ENCODE measurements around the gene ZNF441.
"Not testable (repeated sequence)": the region's sequence is repeated elsewhere in the genome, so short reads cannot be mapped to it uniquely, and the experiment has no call there.

Gene ZNF441

GRCh38 chr19:11813703-11814028, 46.9 kb downstream of the ZNF441 start:
- WGBS, 2 experiments (ENCODE audit: insufficient coverage in 2 of 2), result 2 to 6% methylated on average over 6 of the region's 6 CpGs
- no peaks in the 10 kb centered on the region for H3K4me1 ChIP-seq (ENCODE audit: control insufficient read depth, insufficient read depth, low read length, poor library complexity, severe bottlenecking)
- H3K9me3 ChIP-seq (ENCODE audit: control insufficient read depth, low read length), result no peaks in the 10 kb centered on the region
- peak overlapping the region; percentile 85 for H3K4me3 ChIP-seq (ENCODE audit: extremely low read depth, insufficient read depth, low read length, poor library complexity, severe bottlenecking)
- peak overlapping the region; percentile 89 for H3K27ac ChIP-seq (ENCODE audit: low read depth, low read length, severe bottlenecking)
- peaks cover 29% of the 10 kb centered on the region for H3K36me3 ChIP-seq (ENCODE audit: control insufficient read depth, insufficient read depth, low read length)

- H3K27ac ChIP-seq (ENCODE audit: low read depth, low read length, severe bottlenecking), result peak within 1 kb of the TSS; percentile 89
- no peaks in the 10 kb centered on the region for H3K4me1 ChIP-seq (ENCODE audit: control insufficient read depth, insufficient read depth, low read length, poor library complexity, severe bottlenecking)
- WGBS, 2 experiments (ENCODE audit: insufficient coverage in 2 of 2), result 0 to 1% methylated on average over 23 to 55 of the region's 55 CpGs
- peaks cover 34% of the 10 kb centered on the region for H3K36me3 ChIP-seq (ENCODE audit: control insufficient read depth, insufficient read depth, low read length)
- H3K4me3 ChIP-seq (ENCODE audit: extremely low read depth, insufficient read depth, low read length, poor library complexity, severe bottlenecking), result peak within 1 kb of the TSS; percentile 85
- no peaks in the 10 kb centered on the region for H3K9me3 ChIP-seq (ENCODE audit: control insufficient read depth, low read length)
Observed at GRCh38 chr19:11814029-11814699, 47.4 kb downstream of the ZNF441 start, which contains the start of gene ZNF440. ZNF440 (plus strand) TSS chr19:11814273; CDS start chr19:11814448, 175 bp downstream.

GRCh38 chr19:11814700-11815035, 47.9 kb downstream of the ZNF441 start:
- H3K4me3 ChIP-seq (ENCODE audit: extremely low read depth, insufficient read depth, low read length, poor library complexity, severe bottlenecking), result peak overlapping the region; percentile 85
- peaks cover 39% of the 10 kb centered on the region for H3K36me3 ChIP-seq (ENCODE audit: control insufficient read depth, insufficient read depth, low read length)
- no peaks in the 10 kb centered on the region for H3K9me3 ChIP-seq (ENCODE audit: control insufficient read depth, low read length)
- H3K4me1 ChIP-seq (ENCODE audit: control insufficient read depth, insufficient read depth, low read length, poor library complexity, severe bottlenecking), result no peaks in the 10 kb centered on the region
- WGBS, 2 experiments (ENCODE audit: insufficient coverage in 2 of 2), result 37 to 41% methylated on average over 12 of the region's 13 CpGs
- peak overlapping the region; percentile 89 for H3K27ac ChIP-seq (ENCODE audit: low read depth, low read length, severe bottlenecking)

GRCh38 chr19:11821474-11822109, 54.8 kb downstream of the ZNF441 start:
- Histone ChIP-seq H3K9me3 (ENCODE audit: control insufficient read depth, low read length) (no peaks in the 10 kb centered on the region), H3K4me3 (ENCODE audit: extremely low read depth, insufficient read depth, low read length, poor library complexity, severe bottlenecking) (no peak overlapping the region), H3K27ac (ENCODE audit: low read depth, low read length, severe bottlenecking) (no peak overlapping the region), H3K36me3 (ENCODE audit: control insufficient read depth, insufficient read depth, low read length) (peaks cover 79% of the 10 kb centered on the region), H3K4me1 (ENCODE audit: control insufficient read depth, insufficient read depth, low read length, poor library complexity, severe bottlenecking) (peaks cover 3% of the 10 kb centered on the region)
- WGBS, 2 experiments (ENCODE audit: insufficient coverage in 2 of 2), result 77 to 81% methylated on average over 4 of the region's 5 CpGs

- 97 to 100% methylated on average over 2 to 3 of the region's 7 CpGs for WGBS, 2 experiments (ENCODE audit: insufficient coverage in 2 of 2)
- Histone ChIP-seq H3K36me3 (ENCODE audit: control insufficient read depth, insufficient read depth, low read length) (peaks cover 87% of the 10 kb centered on the region), H3K9me3 (ENCODE audit: control insufficient read depth, low read length) (peaks cover 42% of the 10 kb centered on the region)
- H3K4me3 ChIP-seq (ENCODE audit: extremely low read depth, insufficient read depth, low read length, poor library complexity, severe bottlenecking); H3K4me1 ChIP-seq (ENCODE audit: control insufficient read depth, insufficient read depth, low read length, poor library complexity, severe bottlenecking); H3K27ac ChIP-seq (ENCODE audit: low read depth, low read length, severe bottlenecking): not testable (repeated sequence)
Observed at GRCh38 chr19:11828957-11829876, 62.4 kb downstream of the ZNF441 start.

GRCh38 chr19:11832253-11832912, 65.6 kb downstream of the ZNF441 start:
- WGBS, 2 experiments (ENCODE audit: insufficient coverage in 2 of 2), result 98 to 100% methylated on average over 4 to 5 of the region's 8 CpGs
- no peak overlapping the region for H3K4me3 ChIP-seq (ENCODE audit: extremely low read depth, insufficient read depth, low read length, poor library complexity, severe bottlenecking)
- no peaks in the 10 kb centered on the region for H3K4me1 ChIP-seq (ENCODE audit: control insufficient read depth, insufficient read depth, low read length, poor library complexity, severe bottlenecking)
- no peak overlapping the region for H3K27ac ChIP-seq (ENCODE audit: low read depth, low read length, severe bottlenecking)
- H3K36me3 ChIP-seq (ENCODE audit: control insufficient read depth, insufficient read depth, low read length), result peaks cover 77% of the 10 kb centered on the region
- H3K9me3 ChIP-seq (ENCODE audit: control insufficient read depth, low read length), result peaks cover 47% of the 10 kb centered on the region

GRCh38 chr19:11833541-11833940, 66.7 kb downstream of the ZNF441 start:
- H3K4me1 ChIP-seq (ENCODE audit: control insufficient read depth, insufficient read depth, low read length, poor library complexity, severe bottlenecking), result no peaks in the 10 kb centered on the region
- peaks cover 41% of the 10 kb centered on the region for H3K9me3 ChIP-seq (ENCODE audit: control insufficient read depth, low read length)
- no peak overlapping the region for H3K4me3 ChIP-seq (ENCODE audit: extremely low read depth, insufficient read depth, low read length, poor library complexity, severe bottlenecking)
- H3K36me3 ChIP-seq (ENCODE audit: control insufficient read depth, insufficient read depth, low read length), result peaks cover 66% of the 10 kb centered on the region
- WGBS, 2 experiments (ENCODE audit: insufficient coverage in 2 of 2), result 100% methylated on average over 1 of the region's 2 CpGs; no CpG with 5 or more reads in 1 of the 2 experiments
- H3K27ac ChIP-seq (ENCODE audit: low read depth, low read length, severe bottlenecking), result no peak overlapping the region
